ENCODE data around the gene MBP.

DNA sequence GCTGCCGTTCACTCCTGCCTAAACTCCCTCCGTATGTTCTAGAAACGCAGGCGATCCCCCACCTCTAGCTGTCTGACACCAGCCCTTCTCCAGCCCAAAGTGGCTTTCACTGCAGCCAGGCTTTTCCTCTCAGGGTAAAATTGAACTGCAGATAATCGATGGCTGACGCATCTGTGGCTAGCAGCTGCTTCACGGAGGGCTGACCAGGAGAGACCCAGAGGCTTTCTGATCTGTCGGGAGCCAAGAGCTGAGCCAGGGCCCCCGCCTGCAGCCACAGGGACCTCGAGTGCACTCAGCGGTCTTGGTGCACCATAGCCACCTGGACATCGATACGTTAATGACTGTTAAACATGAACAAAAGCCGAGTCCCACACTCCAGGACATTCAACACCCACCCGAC, 107.5 kb downstream of the MBP start:
- no peak for TF ChIP-seq REST (IDR thresholded peaks at IDR 0.05; ENCODE audit: insufficient read depth in 1 of 2, low read depth in 2 of 2, low read length in 2 of 2)
- TF ChIP-seq POLR2AphosphoS5 (IDR thresholded peaks at IDR 0.05; ENCODE audit: low read depth, low read length): no peak
- no peak for TF ChIP-seq TAF1 (IDR thresholded peaks at IDR 0.05; ENCODE audit: borderline replicate concordance, insufficient read depth, low read length)
- TF ChIP-seq SIN3A (IDR thresholded peaks at IDR 0.05; ENCODE audit: borderline replicate concordance, insufficient read depth, low read length): no peak
- no peak for TF ChIP-seq FOXP2 (optimal IDR thresholded peaks at IDR 0.05; ENCODE audit: borderline replicate concordance, extremely low read depth, extremely low read length, insufficient read depth)

Data from PFSK-1 (cell line).